Measurements from ENCODE around the gene ATXN1. TPM values are rescaled to one million over a fixed set of nuclear protein-coding genes. Genes with fewer than 3 reads are reported as not detected.

ATXN1 gene
- total RNA-seq, 4 donors from 2014 or later = 48.7 to 166 (median 105) TPM

DNA sequence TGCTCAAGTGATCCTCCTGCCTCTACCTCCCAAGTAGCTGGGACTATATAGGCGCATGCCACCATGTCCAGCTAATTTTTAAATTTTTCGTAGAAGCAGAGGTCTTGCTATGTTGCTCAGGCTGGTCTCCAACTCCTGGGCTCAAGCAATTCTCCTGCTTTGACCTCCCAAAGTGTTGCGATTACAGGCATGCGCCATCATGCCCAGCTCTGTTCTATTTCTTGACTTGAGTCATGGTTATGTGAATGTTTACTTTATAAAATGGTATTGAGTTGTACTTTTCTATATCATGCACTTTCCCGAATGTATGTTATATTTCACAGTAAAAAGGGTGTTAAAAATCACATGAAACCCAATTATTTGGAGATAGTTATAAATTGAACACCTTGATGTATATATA, 17.3 kb upstream of the ATXN1 start:
- no peak for DNase-seq
- TF ChIP-seq POLR2AphosphoS5 (IDR thresholded peaks at IDR 0.05) (no peak), EP300 (IDR thresholded peaks at IDR 0.05; ENCODE audit: low read depth) (no peak)
- TF ChIP-seq, protein P1, sequence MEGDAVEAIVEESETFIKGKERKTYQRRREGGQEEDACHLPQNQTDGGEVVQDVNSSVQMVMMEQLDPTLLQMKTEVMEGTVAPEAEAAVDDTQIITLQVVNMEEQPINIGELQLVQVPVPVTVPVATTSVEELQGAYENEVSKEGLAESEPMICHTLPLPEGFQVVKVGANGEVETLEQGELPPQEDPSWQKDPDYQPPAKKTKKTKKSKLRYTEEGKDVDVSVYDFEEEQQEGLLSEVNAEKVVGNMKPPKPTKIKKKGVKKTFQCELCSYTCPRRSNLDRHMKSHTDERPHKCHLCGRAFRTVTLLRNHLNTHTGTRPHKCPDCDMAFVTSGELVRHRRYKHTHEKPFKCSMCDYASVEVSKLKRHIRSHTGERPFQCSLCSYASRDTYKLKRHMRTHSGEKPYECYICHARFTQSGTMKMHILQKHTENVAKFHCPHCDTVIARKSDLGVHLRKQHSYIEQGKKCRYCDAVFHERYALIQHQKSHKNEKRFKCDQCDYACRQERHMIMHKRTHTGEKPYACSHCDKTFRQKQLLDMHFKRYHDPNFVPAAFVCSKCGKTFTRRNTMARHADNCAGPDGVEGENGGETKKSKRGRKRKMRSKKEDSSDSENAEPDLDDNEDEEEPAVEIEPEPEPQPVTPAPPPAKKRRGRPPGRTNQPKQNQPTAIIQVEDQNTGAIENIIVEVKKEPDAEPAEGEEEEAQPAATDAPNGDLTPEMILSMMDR (IDR thresholded peaks at IDR 0.05) = no peak
- intact Hi-C loops (cut with DNase I; ENCODE audit: low total_unique reads) (loop anchor here (10.0 kb wide), 1 partner anchor 306 kb away; no protein-coding TSS in a partner anchor), in situ Hi-C loops (cut with MboI; ENCODE audit: low pct_ligation_motif_present in 1 of 4, low pct_unique_long_range_greater_than_20kb in 1 of 4, low sequenced_read_pairs in 3 of 4) (loop anchor here in 1 of 4 donors (25.0 kb wide), 1 partner anchor 284 kb away; no protein-coding TSS in a partner anchor)
- H3K4me3 ChIP-seq = no peak overlapping the region
- no peaks in the 10 kb centered on the region for H3K9me3 ChIP-seq
- H3K27ac ChIP-seq = no peak overlapping the region
- no peaks in the 10 kb centered on the region for H3K36me3 ChIP-seq
- WGBS, 2 donors (ENCODE audit: low coverage in 1 of 2) = 95% methylated on average over 4 to 5 of the region's 5 CpGs
- H3K27me3 ChIP-seq = no peaks in the 10 kb centered on the region
- no peaks in the 10 kb centered on the region for H3K4me1 ChIP-seq

DNA sequence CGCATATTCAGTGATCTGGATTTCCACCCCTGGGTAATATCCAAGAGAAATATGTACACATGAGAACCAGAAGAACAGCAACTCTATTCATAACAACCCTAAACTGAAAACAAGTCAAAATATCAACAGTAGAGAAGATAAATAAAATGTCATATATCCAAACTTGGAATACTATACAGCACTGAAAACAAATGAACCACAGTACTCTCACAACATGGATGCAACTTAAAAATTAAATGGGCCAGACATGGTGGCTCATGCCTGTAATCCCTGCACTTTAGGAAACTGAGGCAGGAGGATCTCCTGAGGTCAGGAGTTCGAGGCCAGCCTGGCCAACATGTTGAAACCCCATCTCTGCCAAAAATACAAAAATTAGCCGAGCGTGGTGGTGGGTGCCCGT, 16.5 kb upstream of the ATXN1 start:
- no peaks in the 10 kb centered on the region for H3K4me1 ChIP-seq
- intact Hi-C loops (cut with DNase I; ENCODE audit: low total_unique reads) = loop anchor here (10.0 kb wide), 1 partner anchor 307 kb away; no protein-coding TSS in a partner anchor
- H3K4me3 ChIP-seq = no peak overlapping the region
- H3K27me3 ChIP-seq = no peaks in the 10 kb centered on the region
- H3K36me3 ChIP-seq = no peaks in the 10 kb centered on the region
- no peaks in the 10 kb centered on the region for H3K9me3 ChIP-seq
- whole genome bisulfite sequencing, 2 donors (ENCODE audit: low coverage in 1 of 2) = 89 to 95% methylated on average over 4 to 5 of the region's 5 CpGs
- TF ChIP-seq, protein P1 (IDR thresholded peaks at IDR 0.05) = no peak
- no peak for TF ChIP-seq POLR2AphosphoS5 (IDR thresholded peaks at IDR 0.05)
- TF ChIP-seq EP300 (IDR thresholded peaks at IDR 0.05; ENCODE audit: low read depth) = no peak
- no peak for TF ChIP-seq POLR2A (IDR thresholded peaks at IDR 0.05)
- in situ Hi-C loops (cut with MboI; ENCODE audit: low pct_ligation_motif_present in 1 of 4, low pct_unique_long_range_greater_than_20kb in 1 of 4, low sequenced_read_pairs in 3 of 4) = loop anchor here in 1 of 4 donors (25.0 kb wide), 1 partner anchor 285 kb away; no protein-coding TSS in a partner anchor
- H3K27ac ChIP-seq = no peak overlapping the region
- no peak for DNase-seq

DNA sequence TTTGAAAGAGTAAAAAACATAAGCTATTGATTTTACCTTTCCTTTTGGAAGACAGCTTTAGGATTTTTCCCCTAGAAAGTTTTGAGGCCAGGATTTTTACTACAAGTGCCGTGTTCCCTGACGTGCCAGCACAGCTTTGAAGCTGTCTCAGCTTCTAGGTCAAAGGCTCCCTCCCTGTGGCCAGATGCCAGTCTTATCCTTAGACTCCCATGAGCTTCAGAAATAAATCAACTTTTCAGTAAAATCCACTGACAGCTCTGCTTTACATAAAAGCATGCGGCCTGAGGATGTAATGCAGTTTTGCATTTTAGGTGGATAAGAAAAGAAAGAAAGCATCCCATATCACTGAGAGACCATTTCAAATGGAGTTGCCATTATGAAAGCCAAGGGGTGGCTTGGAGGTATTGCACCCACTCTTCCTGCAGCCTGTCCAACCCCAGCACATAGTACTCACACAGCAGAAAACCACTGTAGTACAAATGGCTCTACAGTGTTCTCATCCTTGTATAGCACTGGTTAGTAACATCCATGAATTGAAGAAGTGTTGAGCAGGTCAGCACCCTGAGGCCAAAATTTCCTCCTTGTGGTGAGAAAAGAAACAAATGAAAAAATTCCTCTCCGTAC, 15.2 kb upstream of the ATXN1 start:
- intact Hi-C loops (cut with DNase I; ENCODE audit: low total_unique reads) (loop anchor here (10.0 kb wide), 1 partner anchor 308 kb away; no protein-coding TSS in a partner anchor), in situ Hi-C loops (cut with MboI; ENCODE audit: low pct_ligation_motif_present in 1 of 4, low pct_unique_long_range_greater_than_20kb in 1 of 4, low sequenced_read_pairs in 3 of 4) (loop anchor here in 1 of 4 donors (25.0 kb wide), 1 partner anchor 286 kb away; no protein-coding TSS in a partner anchor)
- Histone ChIP-seq H3K9me3 (no peaks in the 10 kb centered on the region), H3K27ac (no peak overlapping the region), H3K4me3 (no peak overlapping the region), H3K27me3 (no peaks in the 10 kb centered on the region), H3K36me3 (no peaks in the 10 kb centered on the region), H3K4me1 (no peaks in the 10 kb centered on the region)
- 59 to 61% methylated on average over 4 of the region's 4 CpGs for WGBS, 2 donors (ENCODE audit: low coverage in 1 of 2)
- no peak for DNase-seq
- TF ChIP-seq, protein P1 (IDR thresholded peaks at IDR 0.05) = peak in 1 of 5 experiments; percentile 3
- TF ChIP-seq EP300 (IDR thresholded peaks at IDR 0.05; ENCODE audit: low read depth) (no peak), POLR2AphosphoS5 (IDR thresholded peaks at IDR 0.05) (no peak), POLR2A (IDR thresholded peaks at IDR 0.05) (no peak)

DNA sequence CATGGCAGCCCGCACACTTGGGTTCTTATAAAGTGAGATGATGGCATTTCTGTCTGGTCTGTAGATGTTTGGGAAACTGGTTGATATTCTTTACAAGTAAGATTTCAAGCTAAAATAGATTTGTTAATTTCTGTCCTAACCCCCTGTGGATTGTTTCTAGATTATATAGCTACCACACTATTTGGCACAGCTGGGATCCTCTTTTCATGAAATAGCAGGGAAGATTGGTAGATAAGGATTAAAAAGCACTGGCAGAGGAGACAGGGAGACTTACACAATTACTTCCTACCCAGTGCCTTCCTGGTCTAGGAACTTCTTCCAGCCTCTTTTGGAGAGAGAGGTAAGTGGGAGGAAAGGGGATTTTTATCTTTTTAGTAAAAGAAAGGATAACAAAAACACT, 13.2 kb upstream of the ATXN1 start:
- intact Hi-C loops (cut with DNase I; ENCODE audit: low total_unique reads) (loop anchor here (10.0 kb wide), 1 partner anchor 310 kb away; no protein-coding TSS in a partner anchor), in situ Hi-C loops (cut with MboI; ENCODE audit: low pct_ligation_motif_present in 1 of 4, low pct_unique_long_range_greater_than_20kb in 1 of 4, low sequenced_read_pairs in 3 of 4) (loop anchor here in 3 of 4 donors (5.0 to 25.0 kb wide), 3 partner anchors 262 to 442 kb away; no protein-coding TSS in a partner anchor)
- peaks cover 2 to 15% (median 12%) of the 10 kb centered on the region in 4 donors for H3K4me1 ChIP-seq
- no peaks in the 10 kb centered on the region for H3K36me3 ChIP-seq
- no peaks in the 10 kb centered on the region for H3K27me3 ChIP-seq
- no peak overlapping the region for H3K27ac ChIP-seq
- H3K4me3 ChIP-seq = no peak overlapping the region
- H3K9me3 ChIP-seq = no peaks in the 10 kb centered on the region
- WGBS, 2 donors (ENCODE audit: low coverage in 1 of 2) = 94 to 100% methylated on average over 1 of the region's 1 CpG
- TF ChIP-seq POLR2AphosphoS5 (IDR thresholded peaks at IDR 0.05) (no peak), POLR2A (IDR thresholded peaks at IDR 0.05) (no peak), EP300 (IDR thresholded peaks at IDR 0.05; ENCODE audit: low read depth) (no peak)
- TF ChIP-seq, protein P1 (IDR thresholded peaks at IDR 0.05) = no peak
- no peak for DNase-seq

All from transverse colon (tissue), 4 donors.